OCI-LY1 (cell line): ENCODE results near the gene SSC5D.

Experiments
- CTCF ChIP-seq: fragments of 200-600 bp; sonication (generic), shearing (Covaris generic); IDR thresholded peaks from 2 replicates; pipeline ENCODE4 v1.5.1; 2017; ENCODE audit warnings: mild to moderate bottlenecking, antibody characterized with exemption, low read length, moderate library complexity, mixed read lengths
- EZH2 ChIP-seq: fragments of 200-600 bp; sonication (generic), shearing (Covaris generic); IDR thresholded peaks from 2 replicates; pipeline ENCODE4 v1.8.0; 2017; ENCODE audit warnings: borderline replicate concordance, mixed run types, mild to moderate bottlenecking, antibody characterized with exemption, low read length, moderate library complexity, mixed read lengths

DNA sequence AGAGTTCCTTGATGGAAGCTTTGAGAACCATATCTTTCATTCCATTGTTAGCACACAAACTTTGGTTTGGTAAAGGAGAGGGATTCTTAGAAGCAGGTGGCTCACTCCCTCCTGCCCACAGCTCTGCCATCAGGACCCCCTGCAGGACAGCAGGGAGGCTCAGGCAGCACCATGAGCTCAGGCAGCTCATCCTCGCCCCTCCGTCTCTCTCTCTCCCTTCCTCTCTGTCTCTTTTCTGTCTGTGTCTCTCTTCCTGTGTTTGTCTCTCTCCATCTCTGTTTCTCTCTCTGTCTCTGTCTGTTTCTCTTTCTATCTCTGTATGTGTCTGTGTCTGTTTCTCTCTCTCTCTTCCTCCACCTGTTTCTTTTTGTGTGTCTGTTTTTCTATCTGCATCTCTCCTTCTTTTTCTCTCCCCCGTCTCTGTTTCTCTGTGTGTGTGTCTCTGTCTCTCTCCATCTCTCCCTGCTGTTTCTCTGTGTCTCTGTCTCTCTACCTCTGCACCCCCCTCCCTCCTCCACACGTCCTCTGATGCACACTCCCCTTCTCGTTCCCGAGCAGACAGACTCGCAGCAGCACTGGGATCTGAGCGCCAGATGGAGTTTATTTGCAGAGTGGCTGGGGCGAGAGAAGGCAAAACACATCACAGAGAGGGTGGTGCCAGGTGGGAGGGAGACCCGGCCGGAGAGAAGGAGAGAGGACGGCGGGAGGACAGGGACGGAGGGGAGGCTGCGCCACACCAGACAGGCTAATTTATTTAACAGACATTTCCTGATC lies 40.0 kb downstream of the SSC5D start:
- TF ChIP-seq CTCF (no peak), EZH2 (no peak)
